Stimulated activated CD4-positive, alpha-beta T cell treated with anti-CD3 and anti-CD28 coated beads, Interleukin-1b, Interleukin-23, amount 100 ng/mL, for 1 hour (primary cell): ENCODE measurements around the gene UVRAG.
A peak's percentile ranks its signal among the peaks of the same experiment; 100 is the strongest.

Source experiments
- DNase-seq, 2 donors: peaks; one replicate each; pipeline ENCODE4 v3.0.0-alpha.2; 2020; ENCODE audit warnings: low read depth in 2 of 2

Gene UVRAG

GRCh38 chr11:75802913-75803820 lies 11.8 kb upstream of the UVRAG start:
- DNase-seq, result peak in 1 of 2 donors; percentile 59

- DNase-seq, result no peak
Measured at GRCh38 chr11:75809111-75809510, 5.9 kb upstream of the UVRAG start.

GRCh38 chr11:75809991-75810390 lies 5.0 kb upstream of the UVRAG start:
- no peak for DNase-seq

- DNase-seq, result no peak
Measured at GRCh38 chr11:75810637-75811390, 4.2 kb upstream of the UVRAG start.

GRCh38 chr11:75811485-75811884 lies 3.5 kb upstream of the UVRAG start:
- DNase-seq, result no peak

GRCh38 chr11:75812542-75813040 lies 2.4 kb upstream of the UVRAG start:
- DNase-seq, result no peak

- no peak for DNase-seq
Measured at GRCh38 chr11:75813124-75813523, 1.9 kb upstream of the UVRAG start.

GRCh38 chr11:75813622-75814039 lies 1.4 kb upstream of the UVRAG start:
- DNase-seq, result no peak

- no peak for DNase-seq
Measured at GRCh38 chr11:75814363-75814676, 690 bp upstream of the UVRAG start.

- DNase-seq, result peak in 1 of 2 donors; percentile 24
Measured at GRCh38 chr11:75815345-75816168, 547 bp downstream of the UVRAG start.

GRCh38 chr11:75816561-75817239 lies 1.7 kb downstream of the UVRAG start:
- DNase-seq, result no peak

GRCh38 chr11:75820645-75821044 lies 5.6 kb downstream of the UVRAG start:
- DNase-seq, result no peak

- no peak for DNase-seq
Measured at GRCh38 chr11:75821202-75821601, 6.2 kb downstream of the UVRAG start.

GRCh38 chr11:75822541-75822940 lies 7.5 kb downstream of the UVRAG start:
- no peak for DNase-seq

- DNase-seq, result no peak
Measured at GRCh38 chr11:75823415-75823814, 8.4 kb downstream of the UVRAG start.

GRCh38 chr11:75823946-75824345 lies 8.9 kb downstream of the UVRAG start:
- no peak for DNase-seq

- DNase-seq, result no peak
Measured at GRCh38 chr11:75826461-75827230, 11.6 kb downstream of the UVRAG start.

GRCh38 chr11:75827562-75827961 lies 12.6 kb downstream of the UVRAG start:
- DNase-seq, result no peak

- no peak for DNase-seq
Measured at GRCh38 chr11:75831915-75832502, 17.0 kb downstream of the UVRAG start.

GRCh38 chr11:75834728-75835127 lies 19.7 kb downstream of the UVRAG start:
- DNase-seq, result no peak
